SK-N-SH treated with all-trans-retinoic acid at 6 μM for 48 hours (cell line): ENCODE results near the gene NPC1L1.

ENCODE experiments used
- ATAC-seq: fragments of 200-7000 bp; cut with Tn5 transposase; 3 replicates; pipeline ENCODE4 v1.9.1; 2020; ENCODE audit warnings: mild to moderate bottlenecking, moderate library complexity
- ARNTL ChIP-seq: fragments of 450-650 bp; formaldehyde crosslinking; IDR thresholded peaks from 2 replicates; pipeline ENCODE4 v1.5.0; 2020; ENCODE audit warnings: low read depth, mild to moderate bottlenecking, moderate library complexity, borderline replicate concordance
- BACH2 ChIP-seq: fragments of 250-450 bp; sonication (Bioruptor Pico); IDR thresholded peaks from 2 replicates; pipeline ENCODE4 v1.9.0; 2021; ENCODE audit warnings: mild to moderate bottlenecking, borderline replicate concordance
- ESRRG ChIP-seq: fragments of 250-450 bp; sonication (Bioruptor Pico); IDR thresholded peaks from 2 replicates; pipeline ENCODE4 v1.6.1; 2021; ENCODE audit warnings: mild to moderate bottlenecking
- GLIS3 ChIP-seq: fragments of 250-450 bp; sonication (Bioruptor Pico); IDR thresholded peaks from 2 replicates; pipeline ENCODE4 v1.5.0; 2020; ENCODE audit warnings: mild to moderate bottlenecking, moderate library complexity
- OSR1 ChIP-seq: fragments of 250-450 bp; sonication (Bioruptor Pico); IDR thresholded peaks from 2 replicates; pipeline ENCODE4 v1.8.0; 2022; ENCODE audit warnings: moderate library complexity, mild to moderate bottlenecking, inconsistent platforms
- PPARA ChIP-seq: fragments of 250-450 bp; sonication (Bioruptor Pico); IDR thresholded peaks from 2 replicates; pipeline ENCODE4 v1.5.0; 2020; ENCODE audit warnings: mild to moderate bottlenecking, borderline replicate concordance
- RARB ChIP-seq: fragments of 250-450 bp; sonication (Bioruptor Pico); IDR thresholded peaks from 2 replicates; pipeline ENCODE4 v1.8.0; 2021; ENCODE audit warnings: mild to moderate bottlenecking, moderate library complexity
- SNAI2 ChIP-seq: fragments of 250-450 bp; sonication (Bioruptor Pico); IDR thresholded peaks from 2 replicates; pipeline ENCODE4 v1.5.0; 2020; ENCODE audit warnings: mild to moderate bottlenecking, moderate library complexity
- TCF4 ChIP-seq: fragments of 250-450 bp; sonication (Bioruptor Pico); IDR thresholded peaks from 2 replicates; pipeline ENCODE4 v1.8.0; 2021; ENCODE audit warnings: mild to moderate bottlenecking, moderate library complexity, borderline replicate concordance
- TOX ChIP-seq: fragments of 250-450 bp; sonication (Bioruptor Pico); IDR thresholded peaks from 2 replicates; pipeline ENCODE4 v1.8.0; 2021; ENCODE audit warnings: mild to moderate bottlenecking, moderate library complexity, borderline replicate concordance
- ZC3H10 ChIP-seq: fragments of 250-450 bp; sonication (Bioruptor Pico); IDR thresholded peaks from 2 replicates; pipeline ENCODE4 v1.5.1; 2021; ENCODE audit warnings: mild to moderate bottlenecking, moderate library complexity
- ZFP30 ChIP-seq: fragments of 450-650 bp; formaldehyde crosslinking; IDR thresholded peaks from 2 replicates; pipeline ENCODE4 v1.5.0; 2022; ENCODE audit warnings: mild to moderate bottlenecking, moderate library complexity
- ZNF565 ChIP-seq: fragments of 450-650 bp; formaldehyde crosslinking; conservative IDR thresholded peaks from 2 replicates; pipeline ENCODE4 v1.5.0; 2020; ENCODE audit warnings: low read depth, mild to moderate bottlenecking, moderate library complexity
- ZNF70 ChIP-seq: fragments of 450-650 bp; formaldehyde crosslinking; IDR thresholded peaks from 2 replicates; pipeline ENCODE4 v1.5.0; 2020; ENCODE audit warnings: mild to moderate bottlenecking, moderate library complexity
- TF ChIP-seq, protein P1 (sequence below): fragments of 250-450 bp; sonication (Bioruptor Pico); IDR thresholded peaks from 2 replicates; pipeline ENCODE4 v1.5.1; 2021; ENCODE audit warnings: mild to moderate bottlenecking, moderate library complexity
- TF ChIP-seq, protein P2 (sequence below): fragments of 250-450 bp; sonication (Bioruptor Pico); IDR thresholded peaks from 2 replicates; pipeline ENCODE4 v1.8.0; 2021; ENCODE audit warnings: low read depth, mild to moderate bottlenecking, moderate library complexity, borderline replicate concordance
- TF ChIP-seq, protein P3 (sequence below): fragments of 250-450 bp; sonication (Bioruptor Pico); IDR thresholded peaks from 2 replicates; pipeline ENCODE4 v1.5.0; 2020; ENCODE audit warnings: mild to moderate bottlenecking, moderate library complexity
- TF ChIP-seq, protein P4 (sequence below): fragments of 250-450 bp; sonication (Bioruptor Pico); IDR thresholded peaks from 2 replicates; pipeline ENCODE4 v1.8.0; 2020; ENCODE audit warnings: mild to moderate bottlenecking, moderate library complexity, borderline replicate concordance

Gene NPC1L1

DNA sequence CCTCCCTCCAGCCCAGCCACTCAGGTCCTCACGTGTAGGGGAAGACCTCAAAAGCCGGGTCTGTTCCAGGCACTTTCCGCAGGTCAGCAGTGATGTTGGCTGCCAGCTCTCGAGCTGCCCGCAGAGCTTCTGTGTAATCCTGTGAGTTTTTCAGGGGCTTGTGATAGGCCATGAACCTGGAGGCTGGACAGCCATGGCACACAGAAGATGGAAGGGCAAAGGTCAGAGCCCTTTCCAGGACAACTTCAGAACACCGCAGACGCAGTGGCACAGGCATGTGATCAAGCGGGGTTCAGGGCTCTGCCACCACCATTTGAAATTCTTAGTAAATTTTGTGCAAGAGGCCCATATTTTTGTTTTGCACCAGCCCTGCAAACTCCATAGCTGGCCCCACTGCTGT, 24.0 kb downstream of the NPC1L1 start:
- TF ChIP-seq BACH2 (no peak), PPARA (CRISPR knock-in tag) (no peak), TCF4 (no peak)
- ATAC-seq: no peak

DNA sequence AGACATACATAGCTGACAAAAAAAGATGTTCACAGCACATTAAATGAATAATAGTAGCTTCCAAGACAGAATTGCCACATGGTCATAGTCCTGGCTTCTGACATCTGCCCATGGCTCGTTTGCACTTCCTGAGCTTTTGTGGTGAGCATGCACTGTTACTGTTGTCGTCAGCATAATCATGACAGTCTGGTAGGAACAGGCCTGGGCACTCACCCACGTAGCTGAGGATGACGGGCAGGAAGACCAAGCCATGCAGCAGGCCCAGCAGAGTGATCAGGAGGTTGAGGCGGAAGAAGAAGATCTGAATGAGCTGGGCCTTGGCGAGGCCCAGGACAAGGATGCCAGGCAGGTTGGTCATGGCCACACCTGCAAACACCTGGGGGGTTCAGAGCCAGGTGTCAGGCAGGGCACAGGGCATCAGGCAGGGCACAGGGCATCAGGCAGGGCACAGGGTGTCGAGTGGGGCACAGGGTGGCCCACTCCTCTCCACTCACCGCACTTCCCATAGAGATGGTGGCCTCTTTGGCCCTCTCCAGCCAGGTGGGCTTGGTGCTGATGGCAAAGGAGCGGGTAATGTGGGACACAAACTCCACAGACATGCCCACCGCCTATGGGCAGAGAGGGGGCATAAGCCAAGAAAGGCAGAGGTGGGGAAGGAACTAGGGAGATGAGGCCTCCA, 25.4 kb downstream of the NPC1L1 start:
- no peak for ATAC-seq
- TF ChIP-seq ZNF565 (CRISPR knock-in tag): no peak
- no peak for TF ChIP-seq ZC3H10 (CRISPR knock-in tag)
- TF ChIP-seq, protein P1, sequence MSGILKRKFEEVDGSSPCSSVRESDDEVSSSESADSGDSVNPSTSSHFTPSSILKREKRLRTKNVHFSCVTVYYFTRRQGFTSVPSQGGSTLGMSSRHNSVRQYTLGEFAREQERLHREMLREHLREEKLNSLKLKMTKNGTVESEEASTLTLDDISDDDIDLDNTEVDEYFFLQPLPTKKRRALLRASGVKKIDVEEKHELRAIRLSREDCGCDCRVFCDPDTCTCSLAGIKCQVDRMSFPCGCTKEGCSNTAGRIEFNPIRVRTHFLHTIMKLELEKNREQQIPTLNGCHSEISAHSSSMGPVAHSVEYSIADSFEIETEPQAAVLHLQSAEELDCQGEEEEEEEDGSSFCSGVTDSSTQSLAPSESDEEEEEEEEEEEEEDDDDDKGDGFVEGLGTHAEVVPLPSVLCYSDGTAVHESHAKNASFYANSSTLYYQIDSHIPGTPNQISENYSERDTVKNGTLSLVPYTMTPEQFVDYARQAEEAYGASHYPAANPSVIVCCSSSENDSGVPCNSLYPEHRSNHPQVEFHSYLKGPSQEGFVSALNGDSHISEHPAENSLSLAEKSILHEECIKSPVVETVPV (CRISPR knock-in tag): no peak
- TF ChIP-seq ESRRG: no peak
- no peak for TF ChIP-seq PPARA (CRISPR knock-in tag)
- TF ChIP-seq ARNTL (CRISPR knock-in tag): no peak
- TF ChIP-seq, protein P2, sequence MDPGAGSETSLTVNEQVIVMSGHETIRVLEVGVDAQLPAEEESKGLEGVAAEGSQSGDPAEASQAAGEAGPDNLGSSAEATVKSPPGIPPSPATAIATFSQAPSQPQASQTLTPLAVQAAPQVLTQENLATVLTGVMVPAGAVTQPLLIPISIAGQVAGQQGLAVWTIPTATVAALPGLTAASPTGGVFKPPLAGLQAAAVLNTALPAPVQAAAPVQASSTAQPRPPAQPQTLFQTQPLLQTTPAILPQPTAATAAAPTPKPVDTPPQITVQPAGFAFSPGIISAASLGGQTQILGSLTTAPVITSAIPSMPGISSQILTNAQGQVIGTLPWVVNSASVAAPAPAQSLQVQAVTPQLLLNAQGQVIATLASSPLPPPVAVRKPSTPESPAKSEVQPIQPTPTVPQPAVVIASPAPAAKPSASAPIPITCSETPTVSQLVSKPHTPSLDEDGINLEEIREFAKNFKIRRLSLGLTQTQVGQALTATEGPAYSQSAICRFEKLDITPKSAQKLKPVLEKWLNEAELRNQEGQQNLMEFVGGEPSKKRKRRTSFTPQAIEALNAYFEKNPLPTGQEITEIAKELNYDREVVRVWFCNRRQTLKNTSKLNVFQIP (CRISPR knock-in tag): no peak
- TF ChIP-seq TOX (CRISPR knock-in tag): no peak
- no peak for TF ChIP-seq ZNF70 (CRISPR knock-in tag)
- no peak for TF ChIP-seq BACH2
- no peak for TF ChIP-seq SNAI2 (CRISPR knock-in tag)
- TF ChIP-seq TCF4: no peak
- TF ChIP-seq ZFP30 (CRISPR knock-in tag): no peak
- TF ChIP-seq OSR1 (CRISPR knock-in tag): no peak
- no peak for TF ChIP-seq RARB (CRISPR knock-in tag)
- TF ChIP-seq GLIS3 (CRISPR knock-in tag): no peak
- TF ChIP-seq, protein P3, sequence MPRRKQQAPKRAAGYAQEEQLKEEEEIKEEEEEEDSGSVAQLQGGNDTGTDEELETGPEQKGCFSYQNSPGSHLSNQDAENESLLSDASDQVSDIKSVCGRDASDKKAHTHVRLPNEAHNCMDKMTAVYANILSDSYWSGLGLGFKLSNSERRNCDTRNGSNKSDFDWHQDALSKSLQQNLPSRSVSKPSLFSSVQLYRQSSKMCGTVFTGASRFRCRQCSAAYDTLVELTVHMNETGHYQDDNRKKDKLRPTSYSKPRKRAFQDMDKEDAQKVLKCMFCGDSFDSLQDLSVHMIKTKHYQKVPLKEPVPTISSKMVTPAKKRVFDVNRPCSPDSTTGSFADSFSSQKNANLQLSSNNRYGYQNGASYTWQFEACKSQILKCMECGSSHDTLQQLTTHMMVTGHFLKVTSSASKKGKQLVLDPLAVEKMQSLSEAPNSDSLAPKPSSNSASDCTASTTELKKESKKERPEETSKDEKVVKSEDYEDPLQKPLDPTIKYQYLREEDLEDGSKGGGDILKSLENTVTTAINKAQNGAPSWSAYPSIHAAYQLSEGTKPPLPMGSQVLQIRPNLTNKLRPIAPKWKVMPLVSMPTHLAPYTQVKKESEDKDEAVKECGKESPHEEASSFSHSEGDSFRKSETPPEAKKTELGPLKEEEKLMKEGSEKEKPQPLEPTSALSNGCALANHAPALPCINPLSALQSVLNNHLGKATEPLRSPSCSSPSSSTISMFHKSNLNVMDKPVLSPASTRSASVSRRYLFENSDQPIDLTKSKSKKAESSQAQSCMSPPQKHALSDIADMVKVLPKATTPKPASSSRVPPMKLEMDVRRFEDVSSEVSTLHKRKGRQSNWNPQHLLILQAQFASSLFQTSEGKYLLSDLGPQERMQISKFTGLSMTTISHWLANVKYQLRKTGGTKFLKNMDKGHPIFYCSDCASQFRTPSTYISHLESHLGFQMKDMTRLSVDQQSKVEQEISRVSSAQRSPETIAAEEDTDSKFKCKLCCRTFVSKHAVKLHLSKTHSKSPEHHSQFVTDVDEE (CRISPR knock-in tag): no peak
- TF ChIP-seq, protein P4, sequence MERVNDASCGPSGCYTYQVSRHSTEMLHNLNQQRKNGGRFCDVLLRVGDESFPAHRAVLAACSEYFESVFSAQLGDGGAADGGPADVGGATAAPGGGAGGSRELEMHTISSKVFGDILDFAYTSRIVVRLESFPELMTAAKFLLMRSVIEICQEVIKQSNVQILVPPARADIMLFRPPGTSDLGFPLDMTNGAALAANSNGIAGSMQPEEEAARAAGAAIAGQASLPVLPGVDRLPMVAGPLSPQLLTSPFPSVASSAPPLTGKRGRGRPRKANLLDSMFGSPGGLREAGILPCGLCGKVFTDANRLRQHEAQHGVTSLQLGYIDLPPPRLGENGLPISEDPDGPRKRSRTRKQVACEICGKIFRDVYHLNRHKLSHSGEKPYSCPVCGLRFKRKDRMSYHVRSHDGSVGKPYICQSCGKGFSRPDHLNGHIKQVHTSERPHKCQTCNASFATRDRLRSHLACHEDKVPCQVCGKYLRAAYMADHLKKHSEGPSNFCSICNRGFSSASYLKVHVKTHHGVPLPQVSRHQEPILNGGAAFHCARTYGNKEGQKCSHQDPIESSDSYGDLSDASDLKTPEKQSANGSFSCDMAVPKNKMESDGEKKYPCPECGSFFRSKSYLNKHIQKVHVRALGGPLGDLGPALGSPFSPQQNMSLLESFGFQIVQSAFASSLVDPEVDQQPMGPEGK (CRISPR knock-in tag): no peak

DNA sequence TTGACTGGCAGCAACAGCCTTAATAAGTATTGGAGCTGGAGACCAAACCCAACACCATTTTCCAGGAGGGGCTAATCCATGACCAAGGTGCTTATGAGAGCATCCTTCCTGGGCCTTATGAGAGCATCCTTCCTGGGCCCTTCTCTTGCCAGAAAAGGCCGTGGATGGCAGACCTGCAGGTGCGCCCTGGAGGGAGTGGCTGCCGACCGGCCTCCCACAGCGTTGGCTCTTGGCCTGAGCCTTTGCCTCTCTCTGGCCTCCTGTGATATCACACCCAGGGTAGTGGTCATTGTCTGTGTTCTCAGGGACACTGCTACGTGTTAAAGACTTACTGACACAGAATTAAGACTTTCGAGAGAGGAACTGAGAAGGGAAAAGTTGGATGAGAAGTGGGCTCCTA, 28.4 kb downstream of the NPC1L1 start:
- no peak for ATAC-seq
- TF ChIP-seq, protein P4 (CRISPR knock-in tag): no peak
- TF ChIP-seq ESRRG: no peak
- TF ChIP-seq, all 23 proteins: peak for 0
